Fibroblast of lung (primary cell): ENCODE results near the gene PAK4. TPM values are rescaled to one million over a fixed set of nuclear protein-coding genes. Genes with fewer than 3 reads are reported as not detected.

ENCODE experiments used
- DNase-seq, 2 donors: peaks; one replicate each; pipeline versions ENCODE4 v3.0.0 to v3.0.0-alpha.2; 2010; ENCODE audit warnings: low read depth in 2 of 2
- H2AFZ ChIP-seq: 2 replicates; pipeline ENCODE4 v1.5.1; 2012; ENCODE audit warnings: low read length, control low read depth, inconsistent platforms
- H3K27ac ChIP-seq: 2 replicates; pipeline ENCODE4 v1.5.1; 2011; ENCODE audit warnings: low read length, control low read depth; ENCODE audit not compliant: insufficient read depth
- H3K27me3 ChIP-seq: 2 replicates; pipeline ENCODE4 v1.5.1; 2011; ENCODE audit warnings: mild to moderate bottlenecking, low read length; ENCODE audit not compliant: control insufficient read depth, insufficient read depth
- H3K36me3 ChIP-seq: 2 replicates; pipeline ENCODE4 v1.5.1; 2011; ENCODE audit warnings: low read length; ENCODE audit not compliant: control insufficient read depth, insufficient read depth
- H3K4me1 ChIP-seq: 2 replicates; pipeline ENCODE4 v1.5.1; 2011; ENCODE audit warnings: low read length; ENCODE audit not compliant: control insufficient read depth, insufficient read depth; ENCODE audit errors: extremely low read depth
- H3K4me2 ChIP-seq: 2 replicates; pipeline ENCODE4 v1.5.1; 2011; ENCODE audit warnings: low read length, control low read depth; ENCODE audit not compliant: insufficient read depth; ENCODE audit errors: extremely low read depth
- H3K4me3 ChIP-seq, 4 experiments: fragments of 200-600 bp in 1 of 4; sonication (generic) in 1 of 4; replicated peaks in 1 of 4; 2 replicates each; pipeline ENCODE4 v1.5.1; 2011 to 2016; ENCODE audit warnings: low read length in 4 of 4, low read depth in 3 of 4, mild to moderate bottlenecking in 3 of 4, control low read depth in 2 of 4, inconsistent platforms in 1 of 4, mixed read lengths in 1 of 4; ENCODE audit not compliant: insufficient read depth in 1 of 4; ENCODE audit errors: control extremely low read depth in 1 of 4
- H3K79me2 ChIP-seq: 2 replicates; pipeline ENCODE4 v1.5.1; 2012; ENCODE audit warnings: mild to moderate bottlenecking, low read length, inconsistent platforms; ENCODE audit not compliant: control insufficient read depth, insufficient read depth
- H3K9ac ChIP-seq: 2 replicates; pipeline ENCODE4 v1.5.1; 2011; ENCODE audit warnings: mild to moderate bottlenecking, low read length, control low read depth; ENCODE audit not compliant: insufficient read depth
- H3K9me3 ChIP-seq: 2 replicates; pipeline ENCODE4 v1.5.1; 2012; ENCODE audit warnings: low read depth, low read length; ENCODE audit not compliant: control insufficient read depth, insufficient read depth
- H4K20me1 ChIP-seq: 2 replicates; pipeline ENCODE4 v1.5.1; 2011; ENCODE audit warnings: low read length; ENCODE audit not compliant: control insufficient read depth, insufficient read depth; ENCODE audit errors: extremely low read depth
- CTCF ChIP-seq, 2 donors: IDR thresholded peaks in 1 of 2; conservative IDR thresholded peaks in 1 of 2; 1 replicate in 1 of 2; 2 replicates in 1 of 2; pipeline ENCODE4 v1.5.1; 2011 to 2012; ENCODE audit warnings: low read length in 2 of 2, control low read depth in 1 of 2, inconsistent platforms in 1 of 2, low read depth in 1 of 2, mild to moderate bottlenecking in 1 of 2
- EZH2 ChIP-seq: IDR thresholded peaks from 2 replicates; pipeline ENCODE4 v1.5.1; 2012; ENCODE audit warnings: low read length, control low read depth, mild to moderate bottlenecking; ENCODE audit errors: missing control alignments
- polyA plus RNA-seq, 2 donors: library from polyadenylated mRNA; depleted of rRNA in 1 of 2; stranded (reverse) in 1 of 2; unstranded in 1 of 2; fragments of >200 nt; gene quantifications; 2 replicates each; pipeline ENCODE4 v1.2.1, GENCODE V29; 2011 to 2012; ENCODE audit warnings: missing spikeins in 1 of 2
- total RNA-seq: library from RNA; depleted of rRNA; stranded (reverse); fragments of >200 nt; gene quantifications from 2 replicates; pipeline ENCODE4 v1.2.1, GENCODE V29; 2014

The PAK4 gene
- total and polyA plus RNA-seq, 2 donors (not counting 1 experiment from before 2014, with no cell fraction given): 4.6 to 8.4 TPM

GRCh38 chr19:39083599-39083982, 42.0 kb upstream of the PAK4 start:
- H3K4me2 ChIP-seq: peak overlapping the region; percentile 63
- H3K27ac ChIP-seq: no peak overlapping the region
- peaks cover 22% of the 10 kb centered on the region for H3K27me3 ChIP-seq
- no peaks in the 10 kb centered on the region for H3K79me2 ChIP-seq
- H3K9me3 ChIP-seq: no peaks in the 10 kb centered on the region
- H4K20me1 ChIP-seq: no peaks in the 10 kb centered on the region
- no peaks in the 10 kb centered on the region for H3K36me3 ChIP-seq
- H3K4me1 ChIP-seq: no peaks in the 10 kb centered on the region
- TF ChIP-seq CTCF (conservative IDR thresholded peaks at IDR 0.05 in 1 of 2, IDR thresholded peaks at IDR 0.05 in 1 of 2; ENCODE audit: low read depth in 1 of 2, low read length in 2 of 2) (no peak), EZH2 (no peak)
- DNase-seq: peak in 1 of 2 donors; percentile 5
- peak overlapping the region in 1 of 4 experiments; percentile 44 for H3K4me3 ChIP-seq
- no peak overlapping the region for H3K9ac ChIP-seq
- H2AFZ ChIP-seq: no peak overlapping the region

- H3K36me3 ChIP-seq: no peaks in the 10 kb centered on the region
- H2AFZ ChIP-seq: no peak within 1 kb of the TSS
- no peak within 1 kb of the TSS for H3K9ac ChIP-seq
- H3K4me3 ChIP-seq: peak within 1 kb of the TSS in 3 of 4 experiments; percentile 14 to 44 (median 19)
- no peaks in the 10 kb centered on the region for H4K20me1 ChIP-seq
- no peak for DNase-seq
- H3K27me3 ChIP-seq: peaks cover 22% of the 10 kb centered on the region
- H3K4me1 ChIP-seq: no peaks in the 10 kb centered on the region
- H3K9me3 ChIP-seq: no peaks in the 10 kb centered on the region
- TF ChIP-seq EZH2 (peak; percentile 68), CTCF (conservative IDR thresholded peaks at IDR 0.05 in 1 of 2, IDR thresholded peaks at IDR 0.05 in 1 of 2; ENCODE audit: low read depth in 1 of 2, low read length in 2 of 2) (no peak)
- peak within 1 kb of the TSS; percentile 63 for H3K4me2 ChIP-seq
- H3K27ac ChIP-seq: no peak within 1 kb of the TSS
- no peaks in the 10 kb centered on the region for H3K79me2 ChIP-seq
These were observed 41.4 kb upstream of the PAK4 start, which contains the start of gene ACP7 for GRCh38 chr19:39083983-39084731. ACP7 (plus strand) TSS chr19:39084368; CDS start chr19:39085270, 902 bp downstream.

- Histone ChIP-seq H4K20me1 (no peaks in the 10 kb centered on the region), H2AFZ (no peak overlapping the region), H3K27ac (no peak overlapping the region), H3K9me3 (no peaks in the 10 kb centered on the region), H3K4me2 (peak overlapping the region; percentile 44), H3K36me3 (no peaks in the 10 kb centered on the region), H3K27me3 (peaks cover 22% of the 10 kb centered on the region), H3K9ac (no peak overlapping the region), H3K4me1 (no peaks in the 10 kb centered on the region), H3K4me3 (no peak overlapping the region), H3K79me2 (no peaks in the 10 kb centered on the region)
- peak; percentile 22 for TF ChIP-seq EZH2
- TF ChIP-seq CTCF (conservative IDR thresholded peaks at IDR 0.05 in 1 of 2, IDR thresholded peaks at IDR 0.05 in 1 of 2; ENCODE audit: low read depth in 1 of 2, low read length in 2 of 2): no peak
- no peak for DNase-seq
These were observed 40.9 kb upstream of the PAK4 start for GRCh38 chr19:39084732-39085080.
